ENCODE measurements around the gene NOVA2. TPM values are rescaled to one million over a fixed set of nuclear protein-coding genes. Genes with fewer than 3 reads are reported as not detected.

NOVA2 gene
- total RNA-seq, 3 donors from 2014 or later (not counting 1 experiment from before 2014, with no cell fraction given) = not detected

DNA sequence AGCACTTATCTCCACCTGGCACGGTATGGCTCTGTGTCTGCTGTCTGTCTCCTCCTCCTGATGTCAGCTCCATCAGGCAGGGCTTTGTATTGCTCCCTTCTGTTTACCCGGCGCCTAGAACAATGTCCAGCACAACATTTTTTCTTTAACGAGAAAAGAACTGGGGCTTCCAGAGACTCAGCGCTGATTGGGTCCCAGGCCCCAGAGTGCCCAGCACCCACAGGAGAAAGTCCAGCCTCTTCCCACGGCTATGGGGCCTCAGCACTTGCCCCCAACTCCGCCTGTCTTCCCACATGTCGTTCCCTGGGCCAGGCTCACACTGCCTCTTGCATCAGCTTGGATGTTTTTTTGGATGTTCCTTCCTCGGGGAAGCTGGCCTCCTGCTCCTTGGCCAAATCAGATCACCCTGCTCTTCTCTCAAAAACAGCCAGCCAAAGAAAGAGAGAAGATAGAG is 78.1 kb downstream of the NOVA2 start:
- no peak for ATAC-seq
- WGBS (ENCODE audit: insufficient coverage) = 97% methylated on average over 9 of the region's 9 CpGs
- intact Hi-C loops (cut with micrococcal nuclease) = no loop called here
- Histone ChIP-seq H3K27ac (ENCODE audit: low read length) (no peak overlapping the region), H3K27me3 (ENCODE audit: control insufficient read depth, insufficient read depth, low read length) (no peaks in the 10 kb centered on the region), H3K4me3 (ENCODE audit: low read length) (no peak overlapping the region), H3K36me3 (ENCODE audit: control insufficient read depth, insufficient read depth, low read length) (peaks cover 14% of the 10 kb centered on the region), H3K4me1 (ENCODE audit: control insufficient read depth, insufficient read depth, low read length) (peaks cover 6% of the 10 kb centered on the region), H3K9me3 (ENCODE audit: control insufficient read depth, insufficient read depth, low read length) (no peaks in the 10 kb centered on the region)
- Mint-ChIP-seq H3K27ac (no peak overlapping the region), H3K27me3 (ENCODE audit: low read depth in 2 of 2) (no peaks in the 10 kb centered on the region), H3K9me3 (no peaks in the 10 kb centered on the region), H3K4me1 (peaks cover 4 to 7% of the 10 kb centered on the region in 2 donors), H3K4me3 (no peak overlapping the region), H3K36me3 (no peaks in the 10 kb centered on the region)
- no peak for DNase-seq
- TF ChIP-seq, protein P1, sequence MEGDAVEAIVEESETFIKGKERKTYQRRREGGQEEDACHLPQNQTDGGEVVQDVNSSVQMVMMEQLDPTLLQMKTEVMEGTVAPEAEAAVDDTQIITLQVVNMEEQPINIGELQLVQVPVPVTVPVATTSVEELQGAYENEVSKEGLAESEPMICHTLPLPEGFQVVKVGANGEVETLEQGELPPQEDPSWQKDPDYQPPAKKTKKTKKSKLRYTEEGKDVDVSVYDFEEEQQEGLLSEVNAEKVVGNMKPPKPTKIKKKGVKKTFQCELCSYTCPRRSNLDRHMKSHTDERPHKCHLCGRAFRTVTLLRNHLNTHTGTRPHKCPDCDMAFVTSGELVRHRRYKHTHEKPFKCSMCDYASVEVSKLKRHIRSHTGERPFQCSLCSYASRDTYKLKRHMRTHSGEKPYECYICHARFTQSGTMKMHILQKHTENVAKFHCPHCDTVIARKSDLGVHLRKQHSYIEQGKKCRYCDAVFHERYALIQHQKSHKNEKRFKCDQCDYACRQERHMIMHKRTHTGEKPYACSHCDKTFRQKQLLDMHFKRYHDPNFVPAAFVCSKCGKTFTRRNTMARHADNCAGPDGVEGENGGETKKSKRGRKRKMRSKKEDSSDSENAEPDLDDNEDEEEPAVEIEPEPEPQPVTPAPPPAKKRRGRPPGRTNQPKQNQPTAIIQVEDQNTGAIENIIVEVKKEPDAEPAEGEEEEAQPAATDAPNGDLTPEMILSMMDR (IDR thresholded peaks at IDR 0.05) = no peak

DNA sequence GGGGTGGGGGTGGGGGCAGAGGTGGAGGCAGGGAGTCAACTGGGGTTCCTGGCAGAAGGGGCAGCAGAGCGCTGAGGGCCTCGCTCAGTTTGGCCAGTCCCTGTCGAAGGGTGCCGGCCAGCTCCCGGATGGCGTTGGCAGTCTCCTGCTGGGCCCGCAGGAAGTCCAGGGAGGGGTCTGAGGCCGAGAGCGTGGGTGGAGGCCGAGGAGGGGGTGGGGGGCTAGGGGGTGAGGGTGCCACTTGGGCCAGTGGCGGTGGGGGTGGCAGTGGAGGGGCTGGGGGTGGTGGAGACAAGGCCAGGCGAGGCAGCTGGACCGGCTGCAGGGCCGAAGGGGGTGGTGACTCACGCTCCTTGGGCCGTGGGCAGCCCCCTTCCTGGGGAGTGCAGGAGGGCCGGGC is 82.8 kb downstream of the NOVA2 start:
- Mint-ChIP-seq H3K27me3 (ENCODE audit: low read depth in 2 of 2) (no peaks in the 10 kb centered on the region), H3K4me1 (peaks cover 15% of the 10 kb centered on the region in 2 donors), H3K9me3 (no peaks in the 10 kb centered on the region), H3K4me3 (no peak overlapping the region), H3K27ac (no peak overlapping the region), H3K36me3 (no peaks in the 10 kb centered on the region)
- Histone ChIP-seq H3K4me3 (ENCODE audit: low read length) (no peak overlapping the region), H3K36me3 (ENCODE audit: control insufficient read depth, insufficient read depth, low read length) (peaks cover 5% of the 10 kb centered on the region), H3K27ac (ENCODE audit: low read length) (no peak overlapping the region), H3K4me1 (ENCODE audit: control insufficient read depth, insufficient read depth, low read length) (peaks cover 12% of the 10 kb centered on the region), H3K9me3 (ENCODE audit: control insufficient read depth, insufficient read depth, low read length) (no peaks in the 10 kb centered on the region), H3K27me3 (ENCODE audit: control insufficient read depth, insufficient read depth, low read length) (no peaks in the 10 kb centered on the region)
- intact Hi-C loops (cut with micrococcal nuclease) = no loop called here
- DNase-seq (no peak), ATAC-seq (no peak)
- TF ChIP-seq, protein P1 (IDR thresholded peaks at IDR 0.05) = no peak
- 92% methylated on average over 16 of the region's 17 CpGs for WGBS (ENCODE audit: insufficient coverage)

DNA sequence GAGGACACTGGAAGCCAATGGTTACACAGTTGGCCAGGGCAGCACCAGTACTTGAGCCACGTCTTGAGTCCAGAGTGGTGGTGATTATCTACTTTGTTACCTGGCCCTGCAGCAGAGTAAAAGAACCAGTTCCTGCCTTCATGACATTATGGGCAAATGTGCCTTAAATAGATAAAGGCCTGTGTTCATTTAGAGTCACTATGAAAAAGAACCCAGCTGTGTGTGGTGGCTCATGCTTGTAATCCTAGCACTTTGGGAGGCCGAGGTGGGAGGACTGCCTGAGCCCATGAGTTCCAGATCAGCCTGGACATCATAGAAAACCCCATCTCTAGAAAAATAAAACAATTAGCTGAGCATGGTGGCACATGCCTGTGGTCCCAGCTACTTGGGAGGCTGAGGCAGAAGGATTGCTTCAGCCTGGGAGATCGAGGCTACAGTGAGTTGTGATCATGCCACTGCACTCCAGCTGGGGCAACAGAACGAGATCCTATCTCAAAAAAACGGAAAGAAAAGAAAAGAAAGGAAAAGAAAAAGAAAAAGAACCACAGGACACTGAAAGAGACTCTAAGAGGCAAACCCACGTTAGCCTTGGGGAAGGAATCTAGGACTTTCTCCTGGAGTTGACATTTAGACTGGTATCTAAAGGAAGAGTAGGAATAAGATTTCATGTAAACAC is 84.3 kb downstream of the NOVA2 start:
- no peaks in the 10 kb centered on the region for H3K27me3 Mint-ChIP-seq (ENCODE audit: low read depth in 2 of 2)
- WGBS (ENCODE audit: insufficient coverage) = 86% methylated on average over 6 of the region's 6 CpGs
- TF ChIP-seq, protein P1 (IDR thresholded peaks at IDR 0.05) = no peak
- H3K4me1 Mint-ChIP-seq = peaks cover 11 to 22% of the 10 kb centered on the region in 2 donors
- no peaks in the 10 kb centered on the region for H3K9me3 ChIP-seq (ENCODE audit: control insufficient read depth, insufficient read depth, low read length)
- H3K27ac ChIP-seq (ENCODE audit: low read length) = no peak overlapping the region
- H3K4me1 ChIP-seq (ENCODE audit: control insufficient read depth, insufficient read depth, low read length) = peaks cover 19% of the 10 kb centered on the region
- intact Hi-C loops (cut with micrococcal nuclease) = no loop called here
- no peaks in the 10 kb centered on the region for H3K36me3 Mint-ChIP-seq
- no peak for DNase-seq
- peak overlapping the region in 1 of 2 donors; percentile 51 for H3K27ac Mint-ChIP-seq
- no peaks in the 10 kb centered on the region for H3K9me3 Mint-ChIP-seq
- no peak for ATAC-seq
- H3K27me3 ChIP-seq (ENCODE audit: control insufficient read depth, insufficient read depth, low read length) = no peaks in the 10 kb centered on the region
- H3K36me3 ChIP-seq (ENCODE audit: control insufficient read depth, insufficient read depth, low read length) = no peaks in the 10 kb centered on the region
- no peak overlapping the region for H3K4me3 ChIP-seq (ENCODE audit: low read length)
- H3K4me3 Mint-ChIP-seq = no peak overlapping the region

All from natural killer cell (primary cell).